HG03442 (cell line): Measurements from ENCODE around the gene SHROOM4.

Experiments used
- ATAC-seq: cut with Tn5 transposase; IDR thresholded peaks from one replicate; pipeline ENCODE4 v1.9.1; 2021; ENCODE audit warnings: mild to moderate bottlenecking, moderate library complexity; ENCODE audit not compliant: unreplicated experiment

Gene SHROOM4, protein sequence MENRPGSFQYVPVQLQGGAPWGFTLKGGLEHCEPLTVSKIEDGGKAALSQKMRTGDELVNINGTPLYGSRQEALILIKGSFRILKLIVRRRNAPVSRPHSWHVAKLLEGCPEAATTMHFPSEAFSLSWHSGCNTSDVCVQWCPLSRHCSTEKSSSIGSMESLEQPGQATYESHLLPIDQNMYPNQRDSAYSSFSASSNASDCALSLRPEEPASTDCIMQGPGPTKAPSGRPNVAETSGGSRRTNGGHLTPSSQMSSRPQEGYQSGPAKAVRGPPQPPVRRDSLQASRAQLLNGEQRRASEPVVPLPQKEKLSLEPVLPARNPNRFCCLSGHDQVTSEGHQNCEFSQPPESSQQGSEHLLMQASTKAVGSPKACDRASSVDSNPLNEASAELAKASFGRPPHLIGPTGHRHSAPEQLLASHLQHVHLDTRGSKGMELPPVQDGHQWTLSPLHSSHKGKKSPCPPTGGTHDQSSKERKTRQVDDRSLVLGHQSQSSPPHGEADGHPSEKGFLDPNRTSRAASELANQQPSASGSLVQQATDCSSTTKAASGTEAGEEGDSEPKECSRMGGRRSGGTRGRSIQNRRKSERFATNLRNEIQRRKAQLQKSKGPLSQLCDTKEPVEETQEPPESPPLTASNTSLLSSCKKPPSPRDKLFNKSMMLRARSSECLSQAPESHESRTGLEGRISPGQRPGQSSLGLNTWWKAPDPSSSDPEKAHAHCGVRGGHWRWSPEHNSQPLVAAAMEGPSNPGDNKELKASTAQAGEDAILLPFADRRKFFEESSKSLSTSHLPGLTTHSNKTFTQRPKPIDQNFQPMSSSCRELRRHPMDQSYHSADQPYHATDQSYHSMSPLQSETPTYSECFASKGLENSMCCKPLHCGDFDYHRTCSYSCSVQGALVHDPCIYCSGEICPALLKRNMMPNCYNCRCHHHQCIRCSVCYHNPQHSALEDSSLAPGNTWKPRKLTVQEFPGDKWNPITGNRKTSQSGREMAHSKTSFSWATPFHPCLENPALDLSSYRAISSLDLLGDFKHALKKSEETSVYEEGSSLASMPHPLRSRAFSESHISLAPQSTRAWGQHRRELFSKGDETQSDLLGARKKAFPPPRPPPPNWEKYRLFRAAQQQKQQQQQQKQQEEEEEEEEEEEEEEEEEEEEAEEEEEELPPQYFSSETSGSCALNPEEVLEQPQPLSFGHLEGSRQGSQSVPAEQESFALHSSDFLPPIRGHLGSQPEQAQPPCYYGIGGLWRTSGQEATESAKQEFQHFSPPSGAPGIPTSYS (N-terminal part only)

DNA sequence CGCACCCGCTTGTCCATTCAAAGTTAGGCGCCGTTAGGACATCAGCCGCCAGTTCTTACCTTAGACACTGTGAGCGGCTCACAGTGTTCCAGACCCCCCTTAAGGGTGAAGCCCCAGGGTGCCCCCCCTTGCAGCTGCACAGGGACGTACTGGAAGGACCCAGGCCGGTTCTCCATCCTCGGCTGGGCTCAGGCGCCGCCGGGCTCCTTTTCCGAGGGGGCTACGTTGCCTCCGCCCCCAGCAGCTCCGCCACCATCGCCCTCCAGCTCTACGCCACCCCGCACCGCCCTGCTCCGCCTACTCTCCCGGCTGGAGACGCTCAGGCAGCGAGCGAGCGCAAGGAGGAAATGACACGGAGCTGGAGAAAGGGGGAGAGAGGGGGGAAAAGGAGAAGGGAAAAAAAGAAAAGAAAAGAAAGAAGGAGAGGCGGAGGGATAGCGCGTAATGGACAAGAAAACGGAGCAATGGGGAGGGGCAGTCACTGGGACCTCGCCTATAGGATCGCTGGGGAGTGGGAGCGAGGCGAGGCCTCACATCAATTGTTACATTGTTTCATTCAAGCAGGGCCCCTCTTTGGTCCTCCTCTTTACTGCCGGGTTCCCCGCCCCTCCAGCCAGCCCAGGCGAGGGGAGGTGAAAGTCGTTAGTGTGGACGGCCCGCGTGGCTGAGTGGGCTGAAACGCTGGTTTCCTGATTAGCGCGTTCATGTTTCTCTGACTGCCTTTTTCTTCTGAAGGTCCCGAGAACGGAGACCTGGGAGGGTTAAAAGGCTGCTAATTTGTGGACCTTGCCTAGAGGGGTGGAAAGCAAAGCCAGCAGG, at the start of gene SHROOM4:
TSS of gene SHROOM4 (minus strand) at position 352 of the 819 bp plus-strand sequence. CDS start at position 176, 176 bp downstream.
- no peak for ATAC-seq

DNA sequence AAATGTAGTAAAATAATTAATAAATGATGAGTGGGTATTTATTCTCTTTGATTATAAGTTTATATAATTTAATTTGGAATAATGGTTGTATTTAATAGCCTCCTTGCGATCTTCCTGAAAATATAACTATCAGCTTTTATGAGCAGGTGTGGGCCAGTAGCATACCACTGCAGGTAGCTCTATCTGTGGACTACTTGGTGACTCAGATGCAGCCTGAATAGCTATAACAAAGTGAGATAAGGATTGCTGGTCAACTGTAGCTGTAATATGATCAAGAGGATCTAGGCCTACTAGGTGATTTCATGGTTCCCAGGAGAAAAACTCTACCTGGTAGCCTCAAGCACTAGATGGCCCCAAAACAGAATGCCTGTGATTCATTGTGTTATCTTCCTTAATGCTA, 49.5 kb upstream of the SHROOM4 start:
- ATAC-seq = no peak

DNA sequence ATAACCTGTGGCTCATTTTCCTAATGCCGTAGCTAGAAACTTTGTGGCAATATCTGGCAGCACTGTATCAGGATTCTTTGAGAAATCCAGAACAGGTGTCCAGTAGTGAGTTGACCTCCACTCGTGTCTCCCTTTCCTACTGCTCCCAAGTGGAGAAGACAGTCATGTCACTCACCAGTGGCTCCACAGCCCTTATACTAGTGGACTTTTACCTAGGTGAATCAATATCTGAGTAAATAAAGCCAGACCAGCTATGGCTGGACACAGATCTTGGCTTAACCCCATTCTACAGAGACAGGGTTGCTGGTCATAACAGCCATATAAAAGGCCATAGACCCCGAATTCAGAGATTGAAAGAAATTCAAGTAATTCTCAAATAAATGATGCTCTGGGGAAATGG, 46.5 kb upstream of the SHROOM4 start:
- ATAC-seq = no peak

DNA sequence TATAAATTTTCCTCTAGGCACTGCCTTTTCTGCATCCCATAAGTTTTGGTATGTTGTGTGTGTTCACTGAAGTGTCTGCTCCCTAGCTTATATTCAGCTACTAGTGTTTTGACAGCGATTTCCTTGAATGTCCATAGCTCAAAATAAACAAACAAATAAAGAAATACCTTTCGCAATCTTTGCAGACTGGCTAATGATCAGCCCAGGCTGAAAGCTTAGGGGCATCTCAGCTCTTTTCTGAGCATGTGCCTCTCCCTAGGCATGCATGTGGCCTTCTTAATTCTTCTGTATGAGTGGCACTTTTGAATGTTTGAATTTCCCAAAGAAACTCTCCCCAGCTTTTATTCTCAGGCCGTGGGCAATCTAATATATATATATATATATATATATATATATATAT, 44.6 kb upstream of the SHROOM4 start:
- ATAC-seq = no peak

DNA sequence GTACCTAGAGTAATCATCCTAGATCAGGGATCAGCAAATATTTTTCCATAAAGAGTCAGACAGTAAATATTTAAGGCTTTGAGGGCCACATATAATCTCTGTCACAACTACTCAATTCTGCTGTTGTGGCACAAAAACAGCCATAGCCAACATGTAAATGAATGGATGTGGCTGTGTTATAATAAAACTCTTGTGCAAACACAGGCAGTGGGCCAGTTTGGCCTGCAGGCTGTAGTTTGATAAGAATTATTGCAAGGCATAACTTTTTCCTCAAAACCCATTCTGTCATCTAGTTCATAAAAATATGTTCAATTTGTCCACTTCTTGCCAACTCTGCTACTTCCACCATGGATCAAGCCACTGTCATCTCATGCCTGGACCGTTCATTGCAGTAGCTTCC, 39.4 kb upstream of the SHROOM4 start:
- no peak for ATAC-seq

DNA sequence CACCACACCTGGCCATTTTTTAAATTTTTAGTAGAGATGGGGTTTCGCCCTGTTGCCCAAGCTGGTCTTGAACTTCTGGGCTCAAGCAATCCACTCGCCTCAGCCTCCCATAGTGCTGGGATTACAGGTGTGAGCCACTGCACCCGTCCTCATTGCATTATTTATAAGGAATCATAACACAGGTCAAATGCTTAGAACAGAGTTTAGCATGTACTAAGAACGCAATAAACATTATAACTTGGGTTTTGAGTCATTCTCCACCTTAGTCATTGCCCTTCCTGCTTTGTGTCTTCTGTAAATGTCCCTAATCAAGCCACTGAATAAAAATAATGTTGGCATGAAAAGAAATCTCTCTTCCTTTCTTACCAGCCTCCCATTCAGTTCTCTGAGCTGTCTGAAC, 38.5 kb upstream of the SHROOM4 start:
- ATAC-seq = no peak

DNA sequence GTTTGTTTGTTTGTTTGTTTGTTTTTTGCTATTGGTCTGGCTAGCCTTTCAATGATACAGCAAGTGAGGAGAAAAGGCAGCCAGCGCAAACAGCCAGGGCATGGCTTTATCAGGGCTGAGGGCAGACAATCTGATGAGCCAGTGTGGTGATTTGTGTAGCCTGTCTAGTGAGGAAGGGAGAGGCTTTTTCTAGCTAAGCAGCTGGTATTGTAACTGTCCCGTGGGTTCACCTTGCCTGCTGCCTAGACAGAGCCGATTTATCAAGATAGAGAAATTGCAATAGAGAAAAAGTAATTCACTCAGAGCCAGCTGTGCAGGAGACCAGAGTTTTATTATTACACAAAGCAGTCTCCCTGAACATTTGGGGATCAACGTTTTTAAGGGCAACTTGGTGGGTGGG, 28.2 kb upstream of the SHROOM4 start:
- ATAC-seq = no peak

DNA sequence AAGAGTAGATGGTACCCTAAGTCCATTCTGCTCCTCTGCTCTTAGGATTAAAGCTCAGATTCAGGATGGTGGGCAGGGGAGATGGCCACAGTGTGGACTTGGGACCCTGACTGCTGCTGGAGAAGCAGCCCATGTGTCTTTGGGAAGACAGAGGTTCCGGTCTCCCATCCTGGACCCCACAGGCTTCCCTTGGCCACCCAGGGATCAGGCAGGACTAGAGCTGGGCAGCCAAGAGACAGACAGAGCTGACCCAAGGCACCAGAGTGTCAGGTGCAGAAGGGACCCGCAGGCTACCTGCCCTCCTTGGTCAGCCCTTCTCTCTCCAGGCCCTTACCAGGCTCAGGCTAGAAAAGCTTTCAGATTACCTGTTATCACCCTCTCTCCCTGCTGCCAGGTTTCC, 25.7 kb upstream of the SHROOM4 start:
- no peak for ATAC-seq

DNA sequence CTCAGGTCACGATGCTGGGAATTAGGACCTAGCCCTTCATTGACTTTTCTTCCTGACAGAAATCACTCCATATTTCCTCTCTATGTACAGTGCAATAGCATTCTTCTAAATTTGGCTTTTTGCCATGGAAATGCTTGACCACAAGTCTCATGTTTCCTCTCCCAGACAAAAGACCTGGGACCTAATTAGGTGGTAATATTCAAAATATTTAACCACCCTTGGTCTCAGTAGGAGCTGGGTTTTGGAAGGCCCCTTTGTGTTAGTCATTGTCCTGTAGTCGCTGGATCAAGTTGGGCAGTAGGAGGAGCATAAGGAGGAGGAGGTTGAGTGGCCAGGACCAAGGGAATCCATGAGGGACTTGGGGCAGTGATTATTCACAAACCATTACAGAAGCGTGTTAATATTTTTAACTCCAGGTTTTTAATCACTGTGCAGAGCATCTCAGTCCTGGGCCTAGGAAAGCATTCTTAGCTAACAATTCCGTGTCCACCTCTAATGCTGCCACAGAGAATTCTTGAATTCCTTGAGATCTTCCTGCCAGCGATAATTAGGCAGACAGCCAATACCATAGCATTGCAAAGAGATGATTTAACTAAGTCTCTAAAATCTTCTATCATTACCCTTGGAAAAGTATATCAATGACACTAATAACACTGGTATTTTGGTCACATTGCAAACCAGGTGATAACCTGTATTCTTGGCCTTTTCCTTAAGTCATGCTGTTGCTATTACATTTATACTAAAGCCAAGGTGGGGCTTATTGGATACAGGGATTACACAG, 25.0 kb upstream of the SHROOM4 start:
- no peak for ATAC-seq

DNA sequence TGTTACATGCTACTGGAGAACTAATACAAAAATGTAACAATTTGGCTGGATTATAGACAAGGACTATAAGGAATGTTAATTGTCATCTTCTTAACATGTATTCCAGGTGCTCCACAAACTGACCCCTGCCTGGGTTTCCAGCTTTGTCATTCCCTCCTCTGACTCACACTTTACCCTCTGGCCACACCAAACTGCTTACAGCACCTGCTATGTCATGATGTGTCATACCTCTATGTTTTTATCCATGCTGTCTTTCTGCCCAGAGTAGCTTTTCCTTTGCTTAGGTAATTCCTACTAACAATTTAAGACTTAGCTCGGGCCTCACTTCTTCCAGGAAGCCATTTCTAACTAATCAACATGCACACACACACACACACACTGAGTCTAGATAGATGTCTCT, 14.0 kb upstream of the SHROOM4 start:
- no peak for ATAC-seq

DNA sequence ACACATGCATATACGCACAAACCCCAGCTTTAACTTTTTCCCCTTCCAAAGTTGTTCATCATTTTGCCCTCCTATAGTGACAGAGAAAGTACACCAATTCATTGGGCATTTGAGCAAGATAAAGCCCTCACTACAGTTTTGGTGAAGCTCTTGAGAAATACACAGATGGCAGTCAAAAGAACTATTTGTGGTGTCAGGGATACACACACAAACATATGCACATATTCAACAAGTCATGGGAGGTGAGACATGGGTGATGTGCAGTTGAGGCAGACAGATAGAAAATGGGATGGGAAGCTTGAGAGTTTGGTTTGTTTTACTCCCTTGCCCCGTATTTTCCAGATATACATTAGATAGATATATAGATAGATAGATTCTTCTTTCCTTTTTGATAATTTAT, 11.8 kb upstream of the SHROOM4 start:
- no peak for ATAC-seq

DNA sequence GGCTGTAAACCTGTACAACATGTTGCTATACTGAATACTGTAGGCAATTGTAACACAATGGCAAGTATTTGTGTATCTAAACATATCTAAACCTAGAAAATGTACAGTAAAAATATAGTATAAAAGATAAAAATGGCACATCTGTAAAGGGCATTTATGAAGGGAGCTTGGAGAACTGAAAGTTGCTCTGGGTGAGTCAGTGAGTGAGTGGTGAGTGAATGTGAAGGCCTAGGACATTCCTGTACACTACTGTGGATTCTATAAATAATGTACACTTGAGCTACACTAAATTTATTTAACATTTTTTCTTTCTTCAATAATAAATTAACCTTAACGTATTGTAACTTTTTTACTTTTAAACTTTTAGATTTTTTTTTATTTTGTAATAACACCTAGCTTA, 5.0 kb upstream of the SHROOM4 start:
- no peak for ATAC-seq

DNA sequence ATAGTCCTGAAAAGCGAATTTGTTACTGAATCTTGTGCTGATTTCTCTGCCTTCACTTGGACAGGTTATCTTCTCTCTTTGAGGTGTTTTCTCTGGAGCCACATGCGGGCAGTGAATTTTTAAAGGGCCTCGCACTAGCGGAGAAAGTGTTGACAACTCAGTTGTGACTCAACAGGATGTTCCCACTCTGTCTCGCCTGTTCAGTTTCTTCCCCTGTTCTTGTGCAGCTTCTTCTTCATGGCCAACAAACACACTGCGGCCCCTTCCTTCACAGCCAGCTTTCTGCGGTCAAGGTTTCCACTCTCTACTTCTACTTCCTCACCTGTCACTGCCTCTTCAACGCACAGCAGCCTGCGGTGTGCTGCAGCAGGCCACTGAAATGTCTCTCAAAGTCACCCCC, 1.1 kb upstream of the SHROOM4 start:
- ATAC-seq = no peak

DNA sequence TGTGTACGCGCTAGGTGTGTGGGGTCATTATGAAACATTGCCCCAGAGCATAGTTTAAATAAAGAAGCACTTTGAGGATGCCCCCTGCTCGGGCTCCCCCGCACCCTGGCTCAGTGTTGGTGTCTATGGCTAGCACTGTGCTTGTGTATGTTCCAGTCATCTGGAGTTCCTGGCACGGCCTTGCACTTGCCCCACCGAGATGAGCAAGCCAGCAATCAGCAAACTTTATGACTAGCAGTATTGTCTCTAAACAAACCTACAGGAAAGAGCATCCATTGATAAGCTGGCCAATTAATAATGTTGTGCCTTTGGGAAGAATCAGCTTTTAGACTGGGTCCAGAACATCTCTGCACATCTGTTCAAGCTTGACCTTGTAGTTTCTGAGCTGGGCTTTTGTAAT, 707 bp upstream of the SHROOM4 start:
- ATAC-seq = no peak

DNA sequence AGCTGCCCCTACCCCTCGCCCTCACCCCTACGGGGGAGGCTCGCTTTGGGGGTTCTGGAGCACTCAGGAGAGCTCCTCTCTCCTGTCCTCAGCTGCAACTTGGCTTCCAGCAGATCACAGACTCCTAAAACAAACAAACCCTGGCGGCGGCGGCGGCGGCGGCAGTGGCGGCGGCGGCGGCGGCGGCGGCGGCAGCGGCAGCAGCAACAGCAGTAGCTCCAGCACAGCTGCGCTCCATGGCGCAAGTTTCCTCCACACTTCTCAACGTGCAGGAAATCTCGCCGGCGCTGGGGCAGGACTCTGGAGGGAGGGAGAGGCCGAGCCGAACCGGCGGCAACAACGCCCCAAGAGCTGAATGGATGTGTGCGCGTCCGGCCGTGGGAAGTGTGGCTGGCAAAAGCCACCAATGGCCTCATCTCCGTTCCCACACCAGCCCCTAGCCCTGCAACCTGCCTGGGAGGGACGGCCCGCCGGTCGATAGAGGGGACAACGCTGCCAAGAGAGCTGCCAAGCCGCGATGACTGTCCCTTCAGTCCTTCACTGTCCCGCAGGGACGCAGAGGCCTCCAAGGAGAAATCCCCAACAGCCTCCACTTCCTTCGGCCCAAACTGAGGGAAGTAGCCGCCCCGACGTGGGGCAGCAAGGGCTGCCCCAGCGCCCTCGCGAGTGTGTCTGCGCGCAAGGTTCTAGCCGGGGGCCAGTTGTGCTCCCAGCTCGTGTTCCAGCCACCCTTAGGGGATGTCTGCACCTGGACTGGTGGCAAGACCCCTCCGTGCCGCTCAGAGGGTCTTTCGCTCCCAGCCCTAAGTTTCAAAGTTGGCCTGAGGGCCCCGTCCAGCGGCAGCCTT, 775 bp downstream of the SHROOM4 start:
- ATAC-seq = no peak

DNA sequence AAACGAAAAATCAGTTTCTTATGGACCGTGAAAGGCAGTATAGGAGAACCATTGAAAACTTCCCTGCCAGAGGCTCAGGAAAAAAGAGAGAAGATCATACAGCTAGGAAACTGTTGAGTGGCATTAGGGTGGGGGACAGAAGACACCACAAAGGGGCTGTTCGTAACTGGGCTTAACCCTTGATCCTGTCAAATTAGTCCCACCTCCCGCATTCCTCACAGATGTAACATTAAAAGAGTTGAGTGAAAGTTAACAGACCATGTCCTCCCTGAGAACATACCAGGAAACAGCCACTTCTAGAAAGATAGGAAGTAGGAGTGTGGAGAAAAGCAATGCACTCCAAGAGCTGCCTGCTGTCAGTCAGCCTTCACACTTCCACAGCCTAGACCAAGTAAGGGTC, 8.7 kb downstream of the SHROOM4 start:
- no peak for ATAC-seq

DNA sequence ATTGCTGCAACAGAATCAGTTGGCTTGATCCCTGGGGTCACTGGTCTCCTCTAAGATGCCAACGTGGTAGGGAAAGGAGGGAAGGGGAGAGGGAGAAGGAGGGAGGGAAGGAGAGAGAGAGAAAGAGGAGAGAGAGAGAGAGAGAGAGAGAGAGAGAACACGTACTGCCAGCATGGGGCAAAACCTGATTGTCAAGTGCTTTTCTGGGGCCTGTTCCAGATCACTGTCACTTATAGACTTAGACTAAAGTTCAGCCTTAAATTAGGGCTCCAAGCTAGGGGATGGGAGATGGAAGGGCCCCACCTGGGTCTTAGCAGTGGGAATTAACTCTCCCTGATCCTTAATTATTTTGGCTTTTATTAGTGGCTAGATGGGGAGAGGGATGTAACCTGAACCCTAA, 12.9 kb downstream of the SHROOM4 start:
- no peak for ATAC-seq

DNA sequence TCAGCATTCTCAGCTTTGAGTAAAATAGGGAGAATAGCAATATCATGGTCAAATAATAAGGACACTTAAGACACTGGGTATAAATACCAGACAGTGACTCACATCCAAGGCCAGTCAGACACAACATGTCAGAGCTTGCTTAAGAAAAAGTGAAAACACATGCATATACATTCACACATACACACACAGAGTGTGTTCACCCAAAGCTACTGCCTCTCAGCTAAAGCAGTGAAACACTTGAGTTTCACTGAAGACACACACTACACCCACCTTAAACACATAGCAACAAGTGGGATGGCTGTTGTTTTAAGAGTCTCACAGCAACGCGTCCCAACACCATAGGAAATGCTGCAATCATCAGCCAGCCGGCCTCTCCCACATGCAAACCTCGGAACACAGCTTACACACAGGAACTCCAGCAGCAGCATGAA, 14.4 kb downstream of the SHROOM4 start:
- ATAC-seq = no peak

DNA sequence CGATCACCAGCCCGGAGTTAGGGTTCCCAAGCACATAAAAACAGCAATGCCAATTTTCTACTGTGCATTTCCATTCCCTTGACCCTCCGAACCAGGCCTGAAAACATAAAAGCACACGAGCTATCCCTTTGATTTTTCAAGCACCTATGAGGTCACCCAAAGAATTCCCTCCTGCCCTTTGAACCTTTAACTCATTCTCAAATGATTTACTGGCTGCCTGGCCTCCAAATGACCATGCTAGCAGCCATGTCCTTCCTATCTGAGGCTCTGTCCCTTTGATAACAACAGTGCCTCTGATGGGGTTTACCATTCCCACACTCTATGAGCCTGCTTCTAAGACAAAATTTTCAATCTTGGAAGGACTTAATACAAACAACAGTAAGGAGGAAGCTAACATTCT, 15.2 kb downstream of the SHROOM4 start:
- no peak for ATAC-seq
